Spleen (tissue), 11 donors: ENCODE results near the gene SLC34A1. TPM values are rescaled to one million over a fixed set of nuclear protein-coding genes. Genes with fewer than 3 reads are reported as not detected.
A peak's percentile ranks its signal among the peaks of the same experiment; 100 is the strongest.
"Not testable (repeated sequence)": the region's sequence is repeated elsewhere in the genome, so short reads cannot be mapped to it uniquely, and the experiment has no call there.

ENCODE experiments used
- DNase-seq: peaks from one replicate; pipeline ENCODE4 v3.0.0-alpha.2; 2020
- H3K27ac ChIP-seq, 8 donors: fragments of 200-600 bp; sonication (generic) in 7 of 8; 1 replicate in 4 of 8; 2 replicates in 4 of 8; pipeline versions ENCODE4 v1.5.0 to v1.8.0; 2016 to 2021; ENCODE audit warnings: inconsistent platforms in 4 of 8, mild to moderate bottlenecking in 4 of 8, moderate library complexity in 1 of 8
- H3K27me3 ChIP-seq, 7 donors: fragments of 200-600 bp; sonication (generic) in 6 of 7; replicated peaks in 1 of 7; 1 replicate in 4 of 7; 2 replicates in 3 of 7; pipeline versions ENCODE4 v1.5.0 to v1.8.0; 2016 to 2021; ENCODE audit warnings: inconsistent platforms in 3 of 7, mild to moderate bottlenecking in 1 of 7
- H3K36me3 ChIP-seq, 6 donors: fragments of 200-600 bp; sonication (generic) in 5 of 6; 1 replicate in 4 of 6; 2 replicates in 2 of 6; pipeline versions ENCODE4 v1.5.0 to v1.8.0; 2016 to 2021; ENCODE audit warnings: inconsistent platforms in 2 of 6
- H3K4me1 ChIP-seq, 6 donors: fragments of 200-600 bp; sonication (generic) in 5 of 6; 1 replicate in 3 of 6; 2 replicates in 3 of 6; pipeline versions ENCODE4 v1.5.0 to v1.8.0; 2016 to 2021; ENCODE audit warnings: inconsistent platforms in 3 of 6
- H3K4me3 ChIP-seq, 8 donors: fragments of 200-600 bp; sonication (generic) in 7 of 8; 1 replicate in 4 of 8; 2 replicates in 4 of 8; pipeline versions ENCODE4 v1.5.0 to v1.8.0; 2016 to 2021; ENCODE audit warnings: inconsistent platforms in 4 of 8, mild to moderate bottlenecking in 4 of 8, moderate library complexity in 2 of 8
- H3K9me3 ChIP-seq, 8 donors: fragments of 200-600 bp; sonication (generic) in 7 of 8; 1 replicate in 4 of 8; 2 replicates in 4 of 8; pipeline versions ENCODE4 v1.5.0 to v1.8.0; 2016 to 2021; ENCODE audit warnings: inconsistent platforms in 4 of 8
- CTCF ChIP-seq, 11 experiments: fragments of 200-600 bp in 7 of 11; fragments of 450-650 bp in 4 of 11; sonication (generic) in 4 of 11; IDR thresholded peaks in 8 of 11; conservative IDR thresholded peaks in 3 of 11; 1 replicate in 7 of 11; 2 replicates in 4 of 11; pipeline versions ENCODE4 v1.4.0 to v1.8.0; 2016 to 2021; ENCODE audit warnings: antibody characterized with exemption in 11 of 11, inconsistent platforms in 4 of 11, mild to moderate bottlenecking in 1 of 11
- POLR2A ChIP-seq, 3 donors: fragments of 450-650 bp; IDR thresholded peaks; one replicate each; pipeline ENCODE4 v1.5.1; 2017; ENCODE audit warnings: antibody characterized with exemption in 3 of 3, mild to moderate bottlenecking in 1 of 3
- POLR2AphosphoS5 ChIP-seq, 3 donors: sonication (generic); formaldehyde crosslinking; IDR thresholded peaks; one replicate each; pipeline ENCODE4 v1.5.1; 2017; ENCODE audit warnings: antibody characterized with exemption in 3 of 3
- WGBS, 5 donors: extraction: QIAGEN DNeasy Blood & Tissue Kit in 3 of 5; methylation state at CpG; one replicate each; pipeline versions ENCODE4 v1.1.5 to v1.1.7; 2013 to 2018; 5-methylcytosine and 5-hydroxymethylcytosine counted together
- intact Hi-C: fragments of 100-400 bp; cut with DNase I; formaldehyde crosslinking; loops from one replicate; pipeline ENCODE4 v1.15.0; 2023; ENCODE audit warnings: low total_unique reads
- polyA plus RNA-seq, 3 donors: library from polyadenylated mRNA; stranded (reverse); fragments of 200-250 nt; gene quantifications; one replicate each; pipeline ENCODE4 v1.2.1, GENCODE V29; 2013
- total RNA-seq, 7 donors: library from RNA; depleted of rRNA in 3 of 7; stranded (reverse); fragments of >200 nt in 3 of 7; fragmentation: NEBNext Ultra II Directional in 4 of 7; extraction: Animal tissue kit (Norgen Biotek cat#: 25700) in 4 of 7; gene quantifications; one replicate each; pipeline versions ENCODE4 v1.1.0 to v1.2.1, GENCODE V29; 2016 to 2021
- donor health status: healthy with polysubstance abuse.
- donor health status: DM: no; HTN: no; CAD: no; lungs with moderate emphysema.
- donor health status: DM: no; HTN: no; CAD: no.
- donor health status: Bipolar disorder and iron deficiency.
- donor health status: healthy.
- donor health status: DM: no; HTN: no; CAD: no.
- donor health status: DM: yes; HTN: yes; CAD: no.

Gene SLC34A1
- total and polyA plus RNA-seq, 10 donors: 0.02 to 0.77 (median 0.14) TPM; not detected in 3

GRCh38 chr5:177358370-177358819, 25.8 kb upstream of the SLC34A1 start:
- H3K27ac ChIP-seq: peak overlapping the region; percentile 81 to 92 (median 88)
- H3K9me3 ChIP-seq: peaks cover 0 to 5% (median 0%) of the 10 kb centered on the region in 8 donors
- H3K4me3 ChIP-seq: peak overlapping the region; percentile 67 to 97 (median 87)
- TF ChIP-seq POLR2A (IDR thresholded peaks at IDR 0.05) (no peak), CTCF (IDR thresholded peaks at IDR 0.05 in 8 of 11, conservative IDR thresholded peaks at IDR 0.05 in 3 of 11) (no peak), POLR2AphosphoS5 (IDR thresholded peaks at IDR 0.05) (no peak)
- DNase-seq: no peak
- intact Hi-C loops: no loop called here
- peaks cover 44 to 100% (median 75%) of the 10 kb centered on the region in 6 donors for H3K4me1 ChIP-seq
- no peaks in the 10 kb centered on the region for H3K36me3 ChIP-seq
- 3 to 13% (median 11%) methylated on average over 5 of the region's 5 CpGs for WGBS, 5 donors
- H3K27me3 ChIP-seq: no peaks in the 10 kb centered on the region

- Histone ChIP-seq H3K9me3 (peaks cover 0 to 5% (median 0%) of the 10 kb centered on the region in 8 donors), H3K4me3 (peak overlapping the region in 4 of 8 donors; percentile 67 to 97 (median 84)), H3K36me3 (no peaks in the 10 kb centered on the region), H3K27me3 (no peaks in the 10 kb centered on the region), H3K27ac (peak overlapping the region in 4 of 8 donors; percentile 89 to 92 (median 90)), H3K4me1 (peaks cover 44 to 100% (median 83%) of the 10 kb centered on the region in 6 donors)
- TF ChIP-seq CTCF (IDR thresholded peaks at IDR 0.05 in 8 of 11, conservative IDR thresholded peaks at IDR 0.05 in 3 of 11) (no peak), POLR2AphosphoS5 (IDR thresholded peaks at IDR 0.05) (no peak)
- WGBS, 5 donors: 71 to 82% (median 80%) methylated on average over 4 to 6 of the region's 6 CpGs
- intact Hi-C loops: no loop called here
- DNase-seq: no peak
Measured at GRCh38 chr5:177359451-177359851, 24.8 kb upstream of the SLC34A1 start.

GRCh38 chr5:177359860-177360259, 24.4 kb upstream of the SLC34A1 start:
- Histone ChIP-seq H3K4me1 (peaks cover 44 to 100% (median 85%) of the 10 kb centered on the region in 6 donors), H3K9me3 (peaks cover 0 to 5% (median 0%) of the 10 kb centered on the region in 8 donors), H3K4me3 (peak overlapping the region in 3 of 8 donors; percentile 67 to 97 (median 85)), H3K27ac (peak overlapping the region in 4 of 8 donors; percentile 89 to 92 (median 90)), H3K27me3 (no peaks in the 10 kb centered on the region), H3K36me3 (peaks cover 0 to 3% (median 1%) of the 10 kb centered on the region in 6 donors)
- intact Hi-C loops: loop anchor here (10.0 kb wide), 1 partner anchor 45 kb away; the partner anchor contains the start of gene MXD3
- 75 to 92% (median 87%) methylated on average over 2 to 3 of the region's 3 CpGs for WGBS, 5 donors
- no peak for DNase-seq
- TF ChIP-seq POLR2AphosphoS5 (IDR thresholded peaks at IDR 0.05) (no peak), POLR2A (IDR thresholded peaks at IDR 0.05) (no peak), CTCF (IDR thresholded peaks at IDR 0.05 in 8 of 11, conservative IDR thresholded peaks at IDR 0.05 in 3 of 11) (no peak)

- intact Hi-C loops: loop anchor here (10.0 kb wide), 1 partner anchor 46 kb away; the partner anchor contains the start of gene MXD3
- Histone ChIP-seq H3K4me1 (peaks cover 44 to 100% (median 86%) of the 10 kb centered on the region in 6 donors), H3K4me3 (peak overlapping the region in 1 of 8 donors; percentile 76), H3K27ac (peak overlapping the region in 6 of 8 donors; percentile 63 to 92 (median 81)), H3K36me3 (peaks cover 0 to 12% (median 2%) of the 10 kb centered on the region in 6 donors)
- H3K27me3 ChIP-seq, H3K9me3 ChIP-seq, DNase-seq: not testable (repeated sequence)
- WGBS, 5 donors: 88 to 95% (median 90%) methylated on average over 6 to 7 of the region's 7 CpGs
Measured at GRCh38 chr5:177360740-177361139, 23.5 kb upstream of the SLC34A1 start.
